Measurements from ENCODE around the gene STX5. TPM values are rescaled to one million over a fixed set of nuclear protein-coding genes. Genes with fewer than 3 reads are reported as not detected.

Gene STX5

GRCh38 chr11:62757846-62758788, 73.7 kb downstream of the STX5 start:
- Histone ChIP-seq H3K9me3 (replicated peaks in 1 of 2; ENCODE audit: control insufficient read depth in 2 of 2, insufficient read depth in 1 of 2, low read depth in 1 of 2, low read length in 2 of 2) (no peaks in the 10 kb centered on the region), H3K4ac (ENCODE audit: low read length) (no peak overlapping the region), H3K4me3 (ENCODE audit: low read length in 2 of 2) (no peak overlapping the region), H2BK15ac (ENCODE audit: low read length) (no peak overlapping the region), H4K8ac (ENCODE audit: low read depth, low read length) (no peak overlapping the region), H2BK12ac (ENCODE audit: low read length) (peak overlapping the region; percentile 31), H3K23ac (ENCODE audit: low read depth, low read length, poor library complexity) (no peak overlapping the region), H3K27ac (replicated peaks; ENCODE audit: low read length) (no peak overlapping the region), H3K79me1 (ENCODE audit: low read depth, low read length) (peaks cover 1% of the 10 kb centered on the region), H3K9ac (ENCODE audit: low read depth, low read length, poor library complexity) (no peak overlapping the region), H2AK5ac (ENCODE audit: low read depth, low read length) (no peak overlapping the region), H3K27me3 (ENCODE audit: control insufficient read depth in 3 of 3, insufficient read depth in 3 of 3, low read depth in 1 of 3, low read length in 3 of 3) (no peaks in the 10 kb centered on the region), H3K4me1 (ENCODE audit: control insufficient read depth in 2 of 2, insufficient read depth in 1 of 2, low read depth in 1 of 2, low read length in 2 of 2) (peaks cover 7 to 13% of the 10 kb centered on the region in 2 donors), H2BK5ac (ENCODE audit: low read length) (no peak overlapping the region), H2AFZ (ENCODE audit: low read length) (peak overlapping the region; percentile 71), H4K91ac (ENCODE audit: low read depth, low read length, poor library complexity) (no peak overlapping the region), H3K36me3 (replicated peaks in 1 of 2; ENCODE audit: control insufficient read depth in 2 of 2, insufficient read depth in 2 of 2, low read length in 2 of 2) (peaks cover 3 to 11% of the 10 kb centered on the region in 2 donors), H3K18ac (ENCODE audit: low read length) (no peak overlapping the region), H3K4me2 (ENCODE audit: insufficient read depth, low read length, poor library complexity, severe bottlenecking) (no peak overlapping the region), H3K14ac (ENCODE audit: low read length) (no peak overlapping the region), H2BK120ac (ENCODE audit: low read depth, low read length) (no peak overlapping the region)
- DNase-seq (ENCODE audit: low spot score), result no peak
- no CpG with 5 or more reads among the region's 9 CpGs for WGBS, 2 donors (ENCODE audit: extremely low coverage in 2 of 2, insufficient read length in 2 of 2, insufficient replicate concordance in 1 of 2)

Small RNAs within 50 kb of the gene (small RNA-seq; reads per million reads assigned to genes)
- gene MIR6514 (ENCODE audit: insufficient read depth) (5.5 reads per million, percentile 26 among the genes with 10 or more reads in this experiment), gene RF00099 (ENCODE audit: insufficient read depth) (not detected), gene RNU6-118P (ENCODE audit: insufficient read depth) (not detected), gene SNORD22 (ENCODE audit: insufficient read depth) (not detected), gene SNORD26 (ENCODE audit: insufficient read depth) (not detected), gene SNORD27 (ENCODE audit: insufficient read depth) (not detected), gene SNORD28 (ENCODE audit: insufficient read depth) (not detected), gene SNORD30 (ENCODE audit: insufficient read depth) (579 reads per million, percentile 98 among the genes with 10 or more reads in this experiment)
